COLO668 (cell line): Measurements from ENCODE around the gene ADAMTS5.

Experiments
- DNase-seq: peaks from one replicate; lab custom pipeline; 2025; ENCODE audit not compliant: unreplicated experiment; lab: John Stamatoyannopoulos, UW

Gene ADAMTS5

GRCh38 chr21:26888931-26889330, 78.0 kb downstream of the ADAMTS5 start:
- DNase-seq: no peak

- no peak for DNase-seq
These were observed 78.6 kb downstream of the ADAMTS5 start for GRCh38 chr21:26888256-26888655.

- DNase-seq: no peak
These were observed 79.6 kb downstream of the ADAMTS5 start for GRCh38 chr21:26887251-26887650.

- DNase-seq: no peak
These were observed 82.5 kb downstream of the ADAMTS5 start for GRCh38 chr21:26884436-26884835.

- no peak for DNase-seq
These were observed 83.1 kb downstream of the ADAMTS5 start for GRCh38 chr21:26883768-26884167.

GRCh38 chr21:26881504-26882228, 85.2 kb downstream of the ADAMTS5 start:
- DNase-seq: no peak

- no peak for DNase-seq
These were observed 89.9 kb downstream of the ADAMTS5 start for GRCh38 chr21:26877018-26877417.

- no peak for DNase-seq
These were observed 92.5 kb downstream of the ADAMTS5 start for GRCh38 chr21:26874347-26874746.
